ENCODE measurements around the gene SPOCK1.

The SPOCK1 gene

GRCh38 chr5:137040024-137040423 is 459.1 kb downstream of the SPOCK1 start:
- Histone ChIP-seq H3K4me1 (ENCODE audit: control insufficient read depth in 2 of 2, insufficient read depth in 2 of 2, low read length in 2 of 2) (no peaks in the 10 kb centered on the region), H3K36me3 (ENCODE audit: control insufficient read depth in 2 of 2, insufficient read depth in 2 of 2, low read length in 2 of 2) (no peaks in the 10 kb centered on the region), H3K9me3 (ENCODE audit: control insufficient read depth in 2 of 2, low read length in 2 of 2) (peaks cover 0 to 2% of the 10 kb centered on the region in 2 donors), H3K9ac (ENCODE audit: low read depth in 1 of 2, low read length in 2 of 2) (no peak overlapping the region), H3K27ac (ENCODE audit: low read depth in 2 of 2, low read length in 2 of 2) (no peak overlapping the region), H3K27me3 (ENCODE audit: control insufficient read depth in 2 of 2, insufficient read depth in 2 of 2, low read length in 2 of 2) (no peaks in the 10 kb centered on the region), H3K4me3 (ENCODE audit: low read length in 2 of 2) (no peak overlapping the region)

GRCh38 chr5:137037848-137038247 is 461.3 kb downstream of the SPOCK1 start:
- H3K27ac ChIP-seq (ENCODE audit: low read depth in 2 of 2, low read length in 2 of 2), result no peak overlapping the region
- H3K9me3 ChIP-seq (ENCODE audit: control insufficient read depth in 2 of 2, low read length in 2 of 2), result peaks cover 0 to 2% of the 10 kb centered on the region in 2 donors
- H3K4me1 ChIP-seq (ENCODE audit: control insufficient read depth in 2 of 2, insufficient read depth in 2 of 2, low read length in 2 of 2), result no peaks in the 10 kb centered on the region
- H3K9ac ChIP-seq (ENCODE audit: low read depth in 1 of 2, low read length in 2 of 2), result no peak overlapping the region
- no peaks in the 10 kb centered on the region for H3K27me3 ChIP-seq (ENCODE audit: control insufficient read depth in 2 of 2, insufficient read depth in 2 of 2, low read length in 2 of 2)
- no peak overlapping the region for H3K4me3 ChIP-seq (ENCODE audit: low read length in 2 of 2)
- H3K36me3 ChIP-seq (ENCODE audit: control insufficient read depth in 2 of 2, insufficient read depth in 2 of 2, low read length in 2 of 2), result no peaks in the 10 kb centered on the region

GRCh38 chr5:137036640-137037039 is 462.5 kb downstream of the SPOCK1 start:
- no peak overlapping the region for H3K27ac ChIP-seq (ENCODE audit: low read depth in 2 of 2, low read length in 2 of 2)
- no peaks in the 10 kb centered on the region for H3K27me3 ChIP-seq (ENCODE audit: control insufficient read depth in 2 of 2, insufficient read depth in 2 of 2, low read length in 2 of 2)
- H3K36me3 ChIP-seq (ENCODE audit: control insufficient read depth in 2 of 2, insufficient read depth in 2 of 2, low read length in 2 of 2), result no peaks in the 10 kb centered on the region
- no peaks in the 10 kb centered on the region for H3K4me1 ChIP-seq (ENCODE audit: control insufficient read depth in 2 of 2, insufficient read depth in 2 of 2, low read length in 2 of 2)
- H3K9me3 ChIP-seq (ENCODE audit: control insufficient read depth in 2 of 2, low read length in 2 of 2), result no peaks in the 10 kb centered on the region
- H3K9ac ChIP-seq (ENCODE audit: low read depth in 1 of 2, low read length in 2 of 2), result no peak overlapping the region
- H3K4me3 ChIP-seq (ENCODE audit: low read length in 2 of 2), result no peak overlapping the region

- no peak overlapping the region for H3K4me3 ChIP-seq (ENCODE audit: low read length in 2 of 2)
- no peak overlapping the region for H3K9ac ChIP-seq (ENCODE audit: low read depth in 1 of 2, low read length in 2 of 2)
- H3K36me3 ChIP-seq (ENCODE audit: control insufficient read depth in 2 of 2, insufficient read depth in 2 of 2, low read length in 2 of 2), result no peaks in the 10 kb centered on the region
- H3K9me3 ChIP-seq (ENCODE audit: control insufficient read depth in 2 of 2, low read length in 2 of 2), result no peaks in the 10 kb centered on the region
- no peaks in the 10 kb centered on the region for H3K27me3 ChIP-seq (ENCODE audit: control insufficient read depth in 2 of 2, insufficient read depth in 2 of 2, low read length in 2 of 2)
- H3K4me1 ChIP-seq (ENCODE audit: control insufficient read depth in 2 of 2, insufficient read depth in 2 of 2, low read length in 2 of 2), result no peaks in the 10 kb centered on the region
- H3K27ac ChIP-seq (ENCODE audit: low read depth in 2 of 2, low read length in 2 of 2), result no peak overlapping the region
Measured at GRCh38 chr5:137035480-137035878, 463.6 kb downstream of the SPOCK1 start.

DNA sequence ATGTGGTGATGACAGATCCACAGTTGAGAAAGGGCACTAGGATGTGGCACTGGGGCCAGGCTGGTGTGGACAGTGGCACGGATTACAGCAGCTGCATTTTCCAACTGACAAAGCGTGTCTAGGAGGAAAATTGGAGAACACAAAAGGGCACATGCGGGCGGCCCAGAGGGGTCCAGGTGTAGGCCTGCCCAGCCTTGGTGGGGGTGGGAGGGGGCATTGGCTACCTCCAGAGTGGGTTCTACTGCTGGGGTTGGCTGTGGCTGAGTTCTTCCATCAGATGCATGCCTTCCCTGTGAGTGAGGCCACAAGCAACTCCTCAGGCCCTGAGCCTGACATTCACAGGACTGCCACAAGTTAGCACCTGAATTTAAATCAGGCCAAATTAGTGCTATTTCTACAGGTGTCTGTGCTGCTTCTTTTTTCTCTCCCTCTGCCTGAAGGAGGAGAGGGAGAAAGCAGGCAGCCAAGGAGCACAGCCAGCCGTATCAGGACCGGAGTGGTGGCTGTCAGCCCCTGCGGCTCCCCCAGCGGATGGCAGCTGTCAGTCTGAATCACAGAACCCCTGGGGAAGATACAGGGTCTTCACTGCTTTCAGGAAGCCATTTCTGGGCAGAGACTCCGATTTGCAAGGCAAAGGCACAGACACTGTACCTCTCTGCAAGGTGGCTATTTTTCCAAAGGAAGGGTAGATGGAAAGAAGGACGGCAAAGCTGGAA is 464.2 kb downstream of the SPOCK1 start:
- H3K27me3 ChIP-seq (ENCODE audit: control insufficient read depth in 2 of 2, insufficient read depth in 2 of 2, low read length in 2 of 2), result no peaks in the 10 kb centered on the region
- H3K9ac ChIP-seq (ENCODE audit: low read depth in 1 of 2, low read length in 2 of 2), result no peak overlapping the region

DNA sequence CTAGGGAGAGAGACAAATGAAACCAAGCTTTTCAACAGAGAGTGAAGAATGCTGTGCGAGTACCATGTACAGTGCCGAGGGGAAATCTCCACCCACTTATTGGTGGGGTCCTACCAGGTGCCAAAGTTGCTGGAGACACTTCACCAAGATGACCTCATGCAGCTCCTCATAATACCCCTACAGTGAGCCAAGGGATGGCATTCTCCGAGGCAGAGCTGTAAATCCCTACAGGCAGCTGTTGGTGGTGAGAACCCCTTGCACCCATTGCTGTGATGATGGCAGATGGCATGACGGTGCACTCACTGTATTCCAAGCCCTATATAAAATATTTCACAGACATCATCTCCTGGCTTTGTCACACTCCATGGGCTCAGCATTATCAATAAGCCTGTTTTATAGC is 464.9 kb downstream of the SPOCK1 start:
- H3K27me3 ChIP-seq (ENCODE audit: control insufficient read depth in 2 of 2, insufficient read depth in 2 of 2, low read length in 2 of 2), result no peaks in the 10 kb centered on the region
- H3K27ac ChIP-seq (ENCODE audit: low read depth in 2 of 2, low read length in 2 of 2), result no peak overlapping the region
- H3K4me3 ChIP-seq (ENCODE audit: low read length in 2 of 2), result no peak overlapping the region
- no peaks in the 10 kb centered on the region for H3K36me3 ChIP-seq (ENCODE audit: control insufficient read depth in 2 of 2, insufficient read depth in 2 of 2, low read length in 2 of 2)
- no peaks in the 10 kb centered on the region for H3K9me3 ChIP-seq (ENCODE audit: control insufficient read depth in 2 of 2, low read length in 2 of 2)
- H3K4me1 ChIP-seq (ENCODE audit: control insufficient read depth in 2 of 2, insufficient read depth in 2 of 2, low read length in 2 of 2), result no peaks in the 10 kb centered on the region
- no peak overlapping the region for H3K9ac ChIP-seq (ENCODE audit: low read depth in 1 of 2, low read length in 2 of 2)

More for the DNA sequence above, 464.2 kb downstream of the SPOCK1 start:
- H3K4me1 ChIP-seq (ENCODE audit: control insufficient read depth in 2 of 2, insufficient read depth in 2 of 2, low read length in 2 of 2), result no peaks in the 10 kb centered on the region
- H3K36me3 ChIP-seq (ENCODE audit: control insufficient read depth in 2 of 2, insufficient read depth in 2 of 2, low read length in 2 of 2), result no peaks in the 10 kb centered on the region
- H3K4me3 ChIP-seq (ENCODE audit: low read length in 2 of 2), result no peak overlapping the region
- no peak overlapping the region for H3K27ac ChIP-seq (ENCODE audit: low read depth in 2 of 2, low read length in 2 of 2)
- no peaks in the 10 kb centered on the region for H3K9me3 ChIP-seq (ENCODE audit: control insufficient read depth in 2 of 2, low read length in 2 of 2)

DNA sequence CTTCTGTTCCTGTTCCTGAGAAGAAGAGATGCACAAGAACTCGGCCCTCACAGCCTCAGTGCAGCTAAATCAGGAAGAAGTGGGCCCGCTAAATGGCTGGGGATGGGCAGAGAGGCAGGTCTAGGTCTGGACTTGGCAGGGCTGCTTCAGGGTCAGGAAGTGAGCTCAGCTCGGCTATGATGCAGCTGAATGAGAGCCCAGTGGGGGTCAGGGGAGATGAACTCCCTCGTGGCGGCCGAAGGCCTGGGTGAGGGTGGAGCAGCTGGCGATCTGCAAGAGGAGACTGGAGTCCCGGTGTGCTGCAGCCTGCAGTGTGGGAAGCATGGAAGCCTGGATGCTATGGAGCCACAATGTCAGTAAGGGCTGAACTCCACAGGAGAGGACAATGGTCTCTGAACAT is 466.2 kb downstream of the SPOCK1 start:
- Histone ChIP-seq H3K9me3 (ENCODE audit: control insufficient read depth in 2 of 2, low read length in 2 of 2) (no peaks in the 10 kb centered on the region), H3K9ac (ENCODE audit: low read depth in 1 of 2, low read length in 2 of 2) (no peak overlapping the region), H3K27ac (ENCODE audit: low read depth in 2 of 2, low read length in 2 of 2) (no peak overlapping the region), H3K4me3 (ENCODE audit: low read length in 2 of 2) (no peak overlapping the region), H3K4me1 (ENCODE audit: control insufficient read depth in 2 of 2, insufficient read depth in 2 of 2, low read length in 2 of 2) (no peaks in the 10 kb centered on the region), H3K27me3 (ENCODE audit: control insufficient read depth in 2 of 2, insufficient read depth in 2 of 2, low read length in 2 of 2) (no peaks in the 10 kb centered on the region), H3K36me3 (ENCODE audit: control insufficient read depth in 2 of 2, insufficient read depth in 2 of 2, low read length in 2 of 2) (no peaks in the 10 kb centered on the region)

DNA sequence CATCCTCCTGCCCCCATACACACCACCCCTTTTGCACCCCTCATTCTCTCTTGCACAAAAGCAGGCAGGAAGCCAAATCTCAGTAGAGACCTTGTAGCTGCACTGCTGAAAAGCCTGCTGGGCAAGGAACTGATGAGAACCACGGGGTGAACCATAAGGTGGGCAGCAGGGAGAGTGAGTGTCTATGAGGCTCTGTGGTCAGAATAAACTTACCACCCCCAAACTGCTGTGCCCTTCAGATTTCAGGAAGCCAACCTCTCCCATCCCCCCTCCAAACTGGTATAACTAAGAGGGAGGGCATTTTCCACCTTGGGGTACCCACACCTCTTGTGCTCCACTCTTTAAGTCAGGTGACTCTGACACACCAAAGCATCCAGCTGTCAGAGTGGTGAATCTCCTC is 471.4 kb downstream of the SPOCK1 start:
- no peak overlapping the region for H3K9ac ChIP-seq (ENCODE audit: low read depth in 1 of 2, low read length in 2 of 2)
- no peaks in the 10 kb centered on the region for H3K4me1 ChIP-seq (ENCODE audit: control insufficient read depth in 2 of 2, insufficient read depth in 2 of 2, low read length in 2 of 2)
- H3K27me3 ChIP-seq (ENCODE audit: control insufficient read depth in 2 of 2, insufficient read depth in 2 of 2, low read length in 2 of 2), result no peaks in the 10 kb centered on the region
- H3K36me3 ChIP-seq (ENCODE audit: control insufficient read depth in 2 of 2, insufficient read depth in 2 of 2, low read length in 2 of 2), result no peaks in the 10 kb centered on the region
- H3K9me3 ChIP-seq (ENCODE audit: control insufficient read depth in 2 of 2, low read length in 2 of 2), result no peaks in the 10 kb centered on the region
- no peak overlapping the region for H3K27ac ChIP-seq (ENCODE audit: low read depth in 2 of 2, low read length in 2 of 2)
- no peak overlapping the region for H3K4me3 ChIP-seq (ENCODE audit: low read length in 2 of 2)

- Histone ChIP-seq H3K27ac (ENCODE audit: low read depth in 2 of 2, low read length in 2 of 2) (no peak overlapping the region), H3K4me3 (ENCODE audit: low read length in 2 of 2) (no peak overlapping the region), H3K4me1 (ENCODE audit: control insufficient read depth in 2 of 2, insufficient read depth in 2 of 2, low read length in 2 of 2) (no peaks in the 10 kb centered on the region), H3K9ac (ENCODE audit: low read depth in 1 of 2, low read length in 2 of 2) (no peak overlapping the region), H3K36me3 (ENCODE audit: control insufficient read depth in 2 of 2, insufficient read depth in 2 of 2, low read length in 2 of 2) (no peaks in the 10 kb centered on the region), H3K9me3 (ENCODE audit: control insufficient read depth in 2 of 2, low read length in 2 of 2) (no peaks in the 10 kb centered on the region), H3K27me3 (ENCODE audit: control insufficient read depth in 2 of 2, insufficient read depth in 2 of 2, low read length in 2 of 2) (no peaks in the 10 kb centered on the region)
Measured at GRCh38 chr5:137026296-137026695, 472.8 kb downstream of the SPOCK1 start.

DNA sequence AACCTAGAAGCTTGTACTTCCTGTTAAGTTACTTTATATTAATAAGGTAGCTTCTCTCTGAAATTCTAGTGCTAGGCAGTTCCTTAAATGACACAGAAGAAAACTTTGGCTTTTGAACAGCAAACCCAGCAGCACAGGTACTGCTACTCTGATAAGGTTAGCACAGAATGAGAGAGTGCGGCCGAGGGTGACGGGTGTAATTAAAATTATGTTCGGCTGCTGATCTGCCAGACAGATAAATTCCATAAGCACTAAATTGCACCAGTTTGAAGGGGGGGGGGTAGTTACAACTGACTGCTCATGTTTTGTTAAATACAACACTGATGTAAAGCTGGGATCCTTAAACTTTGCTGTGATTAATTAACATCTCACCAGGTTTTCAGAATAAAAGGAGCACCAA is 475.1 kb downstream of the SPOCK1 start:
- Histone ChIP-seq H3K4me1 (ENCODE audit: control insufficient read depth in 2 of 2, insufficient read depth in 2 of 2, low read length in 2 of 2) (no peaks in the 10 kb centered on the region), H3K27ac (ENCODE audit: low read depth in 2 of 2, low read length in 2 of 2) (no peak overlapping the region), H3K4me3 (ENCODE audit: low read length in 2 of 2) (no peak overlapping the region), H3K9me3 (ENCODE audit: control insufficient read depth in 2 of 2, low read length in 2 of 2) (no peaks in the 10 kb centered on the region), H3K36me3 (ENCODE audit: control insufficient read depth in 2 of 2, insufficient read depth in 2 of 2, low read length in 2 of 2) (no peaks in the 10 kb centered on the region), H3K9ac (ENCODE audit: low read depth in 1 of 2, low read length in 2 of 2) (no peak overlapping the region), H3K27me3 (ENCODE audit: control insufficient read depth in 2 of 2, insufficient read depth in 2 of 2, low read length in 2 of 2) (no peaks in the 10 kb centered on the region)

- Histone ChIP-seq H3K9ac (ENCODE audit: low read depth in 1 of 2, low read length in 2 of 2) (no peak overlapping the region), H3K9me3 (ENCODE audit: control insufficient read depth in 2 of 2, low read length in 2 of 2) (no peaks in the 10 kb centered on the region), H3K4me3 (ENCODE audit: low read length in 2 of 2) (no peak overlapping the region), H3K4me1 (ENCODE audit: control insufficient read depth in 2 of 2, insufficient read depth in 2 of 2, low read length in 2 of 2) (no peaks in the 10 kb centered on the region), H3K27ac (ENCODE audit: low read depth in 2 of 2, low read length in 2 of 2) (no peak overlapping the region), H3K27me3 (ENCODE audit: control insufficient read depth in 2 of 2, insufficient read depth in 2 of 2, low read length in 2 of 2) (no peaks in the 10 kb centered on the region), H3K36me3 (ENCODE audit: control insufficient read depth in 2 of 2, insufficient read depth in 2 of 2, low read length in 2 of 2) (no peaks in the 10 kb centered on the region)
Measured at GRCh38 chr5:137023371-137023770, 475.8 kb downstream of the SPOCK1 start.

All from mucosa of rectum (tissue), 2 donors.